ENCODE results near the gene DNER.
"Not testable (repeated sequence)": the region's sequence is repeated elsewhere in the genome, so short reads cannot be mapped to it uniquely, and the experiment has no call there.

Gene DNER

DNA sequence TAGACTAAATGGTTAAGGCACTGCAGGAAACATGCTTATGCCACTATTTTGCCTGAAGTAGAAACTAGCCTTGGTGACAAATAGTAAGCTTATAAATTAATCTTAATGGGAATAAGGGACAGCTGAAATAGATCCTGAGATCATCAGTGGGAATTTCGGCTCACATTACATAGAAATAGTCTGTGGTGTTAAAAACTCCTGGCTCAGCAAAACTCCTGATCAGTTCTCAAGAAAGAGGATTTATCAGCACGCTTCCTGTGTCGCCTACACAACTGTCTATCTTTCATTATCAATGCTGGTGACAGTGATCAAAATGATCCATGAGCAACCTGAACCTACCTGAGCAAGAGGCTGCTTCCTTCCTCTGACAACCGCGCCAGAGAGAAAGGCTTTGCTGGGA is 17.0 kb upstream of the DNER start:
- H3K27me3 ChIP-seq (ENCODE audit: insufficient read depth, low read depth), result no peaks in the 10 kb centered on the region
- H3K9ac ChIP-seq, result no peak overlapping the region
- no peaks in the 10 kb centered on the region for H3K36me3 ChIP-seq (ENCODE audit: insufficient read depth)
- H3K79me2 ChIP-seq (ENCODE audit: insufficient read depth, low read depth), result no peaks in the 10 kb centered on the region
- no peak overlapping the region for H3K4me3 ChIP-seq (IDR thresholded peaks at IDR 0.05; ENCODE audit: insufficient read depth, low read depth, low read length)
- peaks cover 3% of the 10 kb centered on the region for H3K4me1 ChIP-seq (ENCODE audit: low read depth, poor library complexity, severe bottlenecking)
- TF ChIP-seq, protein P1, sequence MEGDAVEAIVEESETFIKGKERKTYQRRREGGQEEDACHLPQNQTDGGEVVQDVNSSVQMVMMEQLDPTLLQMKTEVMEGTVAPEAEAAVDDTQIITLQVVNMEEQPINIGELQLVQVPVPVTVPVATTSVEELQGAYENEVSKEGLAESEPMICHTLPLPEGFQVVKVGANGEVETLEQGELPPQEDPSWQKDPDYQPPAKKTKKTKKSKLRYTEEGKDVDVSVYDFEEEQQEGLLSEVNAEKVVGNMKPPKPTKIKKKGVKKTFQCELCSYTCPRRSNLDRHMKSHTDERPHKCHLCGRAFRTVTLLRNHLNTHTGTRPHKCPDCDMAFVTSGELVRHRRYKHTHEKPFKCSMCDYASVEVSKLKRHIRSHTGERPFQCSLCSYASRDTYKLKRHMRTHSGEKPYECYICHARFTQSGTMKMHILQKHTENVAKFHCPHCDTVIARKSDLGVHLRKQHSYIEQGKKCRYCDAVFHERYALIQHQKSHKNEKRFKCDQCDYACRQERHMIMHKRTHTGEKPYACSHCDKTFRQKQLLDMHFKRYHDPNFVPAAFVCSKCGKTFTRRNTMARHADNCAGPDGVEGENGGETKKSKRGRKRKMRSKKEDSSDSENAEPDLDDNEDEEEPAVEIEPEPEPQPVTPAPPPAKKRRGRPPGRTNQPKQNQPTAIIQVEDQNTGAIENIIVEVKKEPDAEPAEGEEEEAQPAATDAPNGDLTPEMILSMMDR (conservative IDR thresholded peaks at IDR 0.05; ENCODE audit: low read depth, low read length), result no peak
- H3K4me2 ChIP-seq, result no peak overlapping the region
- H2AFZ ChIP-seq (ENCODE audit: low read depth), result no peak overlapping the region
- no peak overlapping the region for H3K27ac ChIP-seq
- H4K20me1 ChIP-seq (ENCODE audit: insufficient read depth), result no peaks in the 10 kb centered on the region

- no peak overlapping the region for H3K27ac ChIP-seq
These were observed 14.0 kb upstream of the DNER start for GRCh38 chr2:229728370-229728769.

GRCh38 chr2:229726643-229727042 is 12.3 kb upstream of the DNER start:
- H3K36me3 ChIP-seq (ENCODE audit: insufficient read depth), result no peaks in the 10 kb centered on the region
- H2AFZ ChIP-seq (ENCODE audit: low read depth), result no peak overlapping the region
- TF ChIP-seq, protein P1 (conservative IDR thresholded peaks at IDR 0.05; ENCODE audit: low read depth, low read length), result no peak
- no peaks in the 10 kb centered on the region for H3K27me3 ChIP-seq (ENCODE audit: insufficient read depth, low read depth)
- H3K27ac ChIP-seq, result no peak overlapping the region
- H3K4me1 ChIP-seq (ENCODE audit: low read depth, poor library complexity, severe bottlenecking), result peaks cover 3% of the 10 kb centered on the region
- no peaks in the 10 kb centered on the region for H3K79me2 ChIP-seq (ENCODE audit: insufficient read depth, low read depth)
- H3K4me3 ChIP-seq (IDR thresholded peaks at IDR 0.05; ENCODE audit: insufficient read depth, low read depth, low read length), result no peak overlapping the region
- no peaks in the 10 kb centered on the region for H4K20me1 ChIP-seq (ENCODE audit: insufficient read depth)
- H3K4me2 ChIP-seq, result no peak overlapping the region
- H3K9ac ChIP-seq, result no peak overlapping the region

More at GRCh38 chr2:229728370-229728769, 14.0 kb upstream of the DNER start:
- no peak overlapping the region for H3K4me2 ChIP-seq
- H4K20me1 ChIP-seq (ENCODE audit: insufficient read depth), result no peaks in the 10 kb centered on the region
- H3K79me2 ChIP-seq (ENCODE audit: insufficient read depth, low read depth), result no peaks in the 10 kb centered on the region
- H3K4me1 ChIP-seq (ENCODE audit: low read depth, poor library complexity, severe bottlenecking), result peaks cover 3% of the 10 kb centered on the region
- no peak overlapping the region for H2AFZ ChIP-seq (ENCODE audit: low read depth)
- no peak overlapping the region for H3K9ac ChIP-seq
- H3K4me3 ChIP-seq (IDR thresholded peaks at IDR 0.05; ENCODE audit: insufficient read depth, low read depth, low read length), result no peak overlapping the region
- TF ChIP-seq, protein P1 (conservative IDR thresholded peaks at IDR 0.05; ENCODE audit: low read depth, low read length), result no peak
- H3K36me3 ChIP-seq (ENCODE audit: insufficient read depth), result no peaks in the 10 kb centered on the region
- H3K27me3 ChIP-seq (ENCODE audit: insufficient read depth, low read depth), result no peaks in the 10 kb centered on the region

- TF ChIP-seq, protein P1 (conservative IDR thresholded peaks at IDR 0.05; ENCODE audit: low read depth, low read length), result no peak
- Histone ChIP-seq H3K4me1 (ENCODE audit: low read depth, poor library complexity, severe bottlenecking) (no peaks in the 10 kb centered on the region), H3K4me2 (no peak overlapping the region), H2AFZ (ENCODE audit: low read depth) (no peak overlapping the region), H3K27ac (no peak overlapping the region), H3K9ac (no peak overlapping the region), H3K79me2 (ENCODE audit: insufficient read depth, low read depth) (no peaks in the 10 kb centered on the region), H3K4me3 (IDR thresholded peaks at IDR 0.05; ENCODE audit: insufficient read depth, low read depth, low read length) (no peak overlapping the region), H4K20me1 (ENCODE audit: insufficient read depth) (no peaks in the 10 kb centered on the region), H3K27me3 (ENCODE audit: insufficient read depth, low read depth) (no peaks in the 10 kb centered on the region), H3K36me3 (ENCODE audit: insufficient read depth) (no peaks in the 10 kb centered on the region)
These were observed 11.6 kb upstream of the DNER start for GRCh38 chr2:229725716-229726574.

- not testable (repeated sequence) for H3K27ac ChIP-seq; H3K9ac ChIP-seq; H3K4me3 ChIP-seq (IDR thresholded peaks at IDR 0.05; ENCODE audit: insufficient read depth, low read depth, low read length); H3K4me1 ChIP-seq (ENCODE audit: low read depth, poor library complexity, severe bottlenecking); H4K20me1 ChIP-seq (ENCODE audit: insufficient read depth); H3K4me2 ChIP-seq; H3K27me3 ChIP-seq (ENCODE audit: insufficient read depth, low read depth); H2AFZ ChIP-seq (ENCODE audit: low read depth); H3K79me2 ChIP-seq (ENCODE audit: insufficient read depth, low read depth); H3K36me3 ChIP-seq (ENCODE audit: insufficient read depth)
These were observed 8.8 kb upstream of the DNER start for GRCh38 chr2:229723192-229723591.
